CD14-positive monocyte (primary cell): Measurements from ENCODE around the gene TSPAN13. TPM values are rescaled to one million over a fixed set of nuclear protein-coding genes. Genes with fewer than 3 reads are reported as not detected.

Source experiments
- DNase-seq, 3 donors: peaks; one replicate each; pipeline ENCODE4 v3.0.0-alpha.2; 2011 to 2022
- H2AFZ ChIP-seq: 2 replicates; pipeline ENCODE4 v1.6.0; 2012; ENCODE audit warnings: mild to moderate bottlenecking, low read depth, low read length, inconsistent platforms; ENCODE audit not compliant: insufficient read depth, poor library complexity, severe bottlenecking
- H3K27ac ChIP-seq, 2 donors: 1 replicate in 1 of 2; 2 replicates in 1 of 2; pipeline ENCODE4 v1.5.1; 2012 to 2013; ENCODE audit warnings: low read length in 2 of 2, control low read depth in 1 of 2, inconsistent platforms in 1 of 2, low read depth in 1 of 2, mild to moderate bottlenecking in 1 of 2
- H3K27me3 ChIP-seq, 2 donors: one replicate each; pipeline versions ENCODE4 v1.6.0 to v1.6.1; 2011 to 2013; ENCODE audit warnings: low read length in 2 of 2; ENCODE audit not compliant: control insufficient read depth in 2 of 2, insufficient read depth in 2 of 2
- H3K36me3 ChIP-seq, 2 donors: replicated peaks in 1 of 2; 1 replicate in 1 of 2; 2 replicates in 1 of 2; pipeline versions ENCODE4 v1.5.1 to v1.6.1; 2012 to 2013; ENCODE audit warnings: low read length in 2 of 2, control low read depth in 1 of 2, inconsistent platforms in 1 of 2, mild to moderate bottlenecking in 1 of 2; ENCODE audit not compliant: insufficient read depth in 2 of 2, control insufficient read depth in 1 of 2
- H3K4me1 ChIP-seq, 2 donors: 1 replicate in 1 of 2; 2 replicates in 1 of 2; pipeline versions ENCODE4 v1.5.1 to v1.6.1; 2012 to 2013; ENCODE audit warnings: low read length in 2 of 2, control low read depth in 1 of 2, inconsistent platforms in 1 of 2, mild to moderate bottlenecking in 1 of 2, moderate library complexity in 1 of 2; ENCODE audit not compliant: insufficient read depth in 2 of 2, control insufficient read depth in 1 of 2
- H3K4me2 ChIP-seq: replicated peaks from 2 replicates; pipeline ENCODE3; 2012; ENCODE audit warnings: low read length, moderate library complexity, mild to moderate bottlenecking; ENCODE audit not compliant: poor library complexity, severe bottlenecking; ENCODE audit errors: extremely low read depth
- H3K4me3 ChIP-seq, 3 experiments: fragments of 200-600 bp in 1 of 3; sonication (generic) in 1 of 3; replicated peaks in 1 of 3; 1 replicate in 2 of 3; 2 replicates in 1 of 3; pipeline ENCODE4 v1.5.1; 2011 to 2013; ENCODE audit warnings: low read length in 3 of 3, mild to moderate bottlenecking in 3 of 3, control low read depth in 2 of 3, low read depth in 2 of 3, inconsistent platforms in 1 of 3, moderate library complexity in 1 of 3
- H3K79me2 ChIP-seq: 2 replicates; pipeline ENCODE4 v1.6.0; 2012; ENCODE audit warnings: mild to moderate bottlenecking, control low read depth, inconsistent platforms, low read length, moderate library complexity; ENCODE audit not compliant: insufficient read depth
- H3K9ac ChIP-seq: 2 replicates; pipeline ENCODE4 v1.6.0; 2017; ENCODE audit warnings: low read length, mild to moderate bottlenecking; ENCODE audit not compliant: insufficient read depth, poor library complexity, severe bottlenecking
- H3K9me3 ChIP-seq, 2 donors: replicated peaks in 1 of 2; 1 replicate in 1 of 2; 2 replicates in 1 of 2; pipeline versions ENCODE4 v1.5.1 to v1.6.1; 2012 to 2013; ENCODE audit warnings: low read length in 2 of 2, control low read depth in 1 of 2; ENCODE audit not compliant: control insufficient read depth in 1 of 2, insufficient read depth in 1 of 2
- H4K20me1 ChIP-seq: 2 replicates; pipeline ENCODE4 v1.6.0; 2012; ENCODE audit warnings: mild to moderate bottlenecking, low read length, control low read depth, moderate library complexity; ENCODE audit not compliant: insufficient read depth
- H3K27ac Mint-ChIP-seq, 7 donors: one replicate each; pipeline ENCODE4 v1.8.0; 2020; ENCODE audit warnings: mild to moderate bottlenecking in 7 of 7, mixed read lengths in 7 of 7, moderate library complexity in 6 of 7, inconsistent platforms in 2 of 7
- H3K27me3 Mint-ChIP-seq, 3 donors: one replicate each; pipeline ENCODE4 v1.8.0; 2021 to 2022; ENCODE audit warnings: low read depth in 3 of 3, mild to moderate bottlenecking in 3 of 3, mixed read lengths in 3 of 3, moderate library complexity in 3 of 3, inconsistent platforms in 1 of 3
- H3K36me3 Mint-ChIP-seq, 2 donors: one replicate each; pipeline ENCODE4 v1.8.0; 2020; ENCODE audit warnings: mixed read lengths in 2 of 2, inconsistent platforms in 1 of 2, mild to moderate bottlenecking in 1 of 2
- H3K4me1 Mint-ChIP-seq: one replicate; pipeline ENCODE4 v1.8.0; 2020; ENCODE audit warnings: mild to moderate bottlenecking, mixed read lengths
- H3K4me3 Mint-ChIP-seq, 2 donors: one replicate each; pipeline ENCODE4 v1.8.0; 2020; ENCODE audit warnings: mild to moderate bottlenecking in 2 of 2, mixed read lengths in 2 of 2, moderate library complexity in 1 of 2
- H3K9me3 Mint-ChIP-seq, 7 donors: one replicate each; pipeline ENCODE4 v1.8.0; 2020 to 2022; ENCODE audit warnings: mixed read lengths in 7 of 7, mild to moderate bottlenecking in 6 of 7, moderate library complexity in 6 of 7, inconsistent platforms in 2 of 7
- CTCF ChIP-seq: fragments of 200-600 bp; IDR thresholded peaks from one replicate; pipeline ENCODE4 v1.8.0; 2022; ENCODE audit warnings: antibody characterized with exemption, mild to moderate bottlenecking
- WGBS: methylation state at CpG from one replicate; pipeline ENCODE4 v1.1.5; 2013; ENCODE audit warnings: missing lambda C conversion rate; ENCODE audit not compliant: insufficient coverage; 5-methylcytosine and 5-hydroxymethylcytosine counted together
- intact Hi-C, 2 donors: fragments of 100-400 bp; cut with micrococcal nuclease; formaldehyde crosslinking; loops; one replicate each; pipeline versions ENCODE4 v1.15.0 to v1.15.1; 2023
- polyA plus RNA-seq, 3 donors: library from polyadenylated mRNA; depleted of rRNA in 1 of 3; unstranded in 2 of 3; stranded (reverse) in 1 of 3; fragments of 300-500 nt in 2 of 3; fragments of >200 nt in 1 of 3; fragmentation: Illumina TruSeq in 2 of 3; gene quantifications; 1 replicate in 2 of 3; 2 replicates in 1 of 3; pipeline ENCODE4 v1.2.3, GENCODE V29; 2012 to 2021

TSPAN13 gene
- polyA plus RNA-seq, 3 donors: 0.09 to 0.17 (median 0.16) TPM

- no peak overlapping the region for H3K27ac ChIP-seq
- peaks cover 2 to 7% (median 4%) of the 10 kb centered on the region in 7 donors for H3K9me3 Mint-ChIP-seq
- H3K4me1 Mint-ChIP-seq: no peaks in the 10 kb centered on the region
- H3K4me2 ChIP-seq: no peak overlapping the region
- no CpG with 5 or more reads among the region's 1 CpG for WGBS
- H3K9ac ChIP-seq: no peak overlapping the region
- H3K27ac Mint-ChIP-seq: no peak overlapping the region
- no peak for DNase-seq
- no peaks in the 10 kb centered on the region for H3K27me3 ChIP-seq
- no peak overlapping the region for H2AFZ ChIP-seq
- H3K36me3 ChIP-seq: no peaks in the 10 kb centered on the region
- no peaks in the 10 kb centered on the region for H3K36me3 Mint-ChIP-seq
- TF ChIP-seq CTCF: no peak
- no peak overlapping the region for H3K4me3 Mint-ChIP-seq
- H3K4me3 ChIP-seq: no peak overlapping the region
- H3K27me3 Mint-ChIP-seq: peaks cover 0 to 1% (median 0%) of the 10 kb centered on the region in 3 donors
- no peaks in the 10 kb centered on the region for H3K9me3 ChIP-seq
- intact Hi-C loops: no loop called here
- H3K4me1 ChIP-seq: no peaks in the 10 kb centered on the region
- H4K20me1 ChIP-seq: no peaks in the 10 kb centered on the region
- no peaks in the 10 kb centered on the region for H3K79me2 ChIP-seq
These were observed 79.8 kb downstream of the TSPAN13 start for GRCh38 chr7:16833373-16833772.

Other genes starting within 250 kb of the TSPAN13 start
- not detected for gene LRRC72, start 226.9 kb upstream of the TSPAN13 start, polyA plus RNA-seq
- 1 to 10 TPM; 4.8 to 7.5 (median 7.0) TPM for gene ANKMY2, start 108.0 kb upstream of the TSPAN13 start, polyA plus RNA-seq
- gene BZW2, start 107.6 kb upstream of the TSPAN13 start, polyA plus RNA-seq: 10 to 100 TPM; 19.0 to 45.2 (median 36.4) TPM
- not detected for gene AGR2, start 51.2 kb downstream of the TSPAN13 start, polyA plus RNA-seq
- not detected for gene AGR3, start 128.2 kb downstream of the TSPAN13 start, polyA plus RNA-seq